ENCODE results near the gene AHCYL2.

- no peak for TF ChIP-seq POLR2A (IDR thresholded peaks at IDR 0.05)
- TF ChIP-seq EP300 (IDR thresholded peaks at IDR 0.05): no peak
These were observed 158.8 kb downstream of the AHCYL2 start for GRCh38 chr7:129383542-129384132.

Data from ovary (tissue), 1 donor.